GM12878 (cell line): ENCODE measurements around the gene RIPPLY1.

Source experiments
- BCL3 ChIP-seq: IDR thresholded peaks from 2 replicates; pipeline ENCODE4 v1.6.1; 2011; ENCODE audit warnings: borderline replicate concordance, low read depth, mild to moderate bottlenecking, moderate library complexity, low read length; ENCODE audit not compliant: insufficient read depth, poor library complexity, severe bottlenecking
- CTCF ChIP-seq, 3 experiments: IDR thresholded peaks in 2 of 3; conservative IDR thresholded peaks in 1 of 3; 2 replicates each; pipeline ENCODE4 v1.5.1; 2011; ENCODE audit warnings: low read depth in 3 of 3, low read length in 3 of 3, mild to moderate bottlenecking in 3 of 3, control low read depth in 2 of 3, moderate library complexity in 2 of 3, inconsistent platforms in 1 of 3, mixed read lengths in 1 of 3; ENCODE audit not compliant: control insufficient read depth in 2 of 3, insufficient read depth in 1 of 3; ENCODE audit errors: extremely low read depth in 1 of 3
- EP300 ChIP-seq, 2 experiments: fragments of 150-350 bp in 1 of 2; IDR thresholded peaks; 2 replicates each; pipeline ENCODE4 v1.6.1; 2011 to 2012; ENCODE audit warnings: low read depth in 2 of 2, low read length in 2 of 2, borderline replicate concordance in 1 of 2, improper control_type of control experiment in 1 of 2, inconsistent platforms in 1 of 2; ENCODE audit not compliant: control insufficient read depth in 1 of 2
- EZH2 ChIP-seq: IDR thresholded peaks from 2 replicates; pipeline ENCODE4 v1.6.1; 2012; ENCODE audit warnings: low read depth, mild to moderate bottlenecking, control low read depth, inconsistent platforms, low read length, borderline replicate concordance; ENCODE audit not compliant: control insufficient read depth
- FOXM1 ChIP-seq: IDR thresholded peaks from 2 replicates; pipeline ENCODE4 v1.6.1; 2012; ENCODE audit warnings: low read depth, mild to moderate bottlenecking, inconsistent platforms, low read length, moderate library complexity
- KDM1A ChIP-seq: fragments of 200-600 bp; sonication (generic); IDR thresholded peaks from 2 replicates; pipeline ENCODE4 v1.6.1; 2016; ENCODE audit warnings: borderline replicate concordance
- MAX ChIP-seq: IDR thresholded peaks from 2 replicates; pipeline ENCODE4 v1.6.1; 2012; ENCODE audit warnings: low read depth, low read length, improper control_type of control experiment
- MYC ChIP-seq: IDR thresholded peaks from 2 replicates; pipeline ENCODE4 v1.6.1; 2011; ENCODE audit warnings: mild to moderate bottlenecking, low read length, moderate library complexity, inconsistent platforms; ENCODE audit not compliant: insufficient read depth, insufficient replicate concordance, insufficient read length, severe bottlenecking
- POLR2A ChIP-seq: IDR thresholded peaks from 2 replicates; pipeline ENCODE4 v1.6.1; 2011; ENCODE audit warnings: low read depth, mild to moderate bottlenecking, low read length
- POLR2AphosphoS5 ChIP-seq: IDR thresholded peaks from 2 replicates; pipeline ENCODE4 v1.6.1; 2011; ENCODE audit warnings: mild to moderate bottlenecking, low read length, inconsistent platforms
- REST ChIP-seq: IDR thresholded peaks from 2 replicates; pipeline ENCODE4 v1.6.1; 2012; ENCODE audit warnings: mild to moderate bottlenecking, low read depth, low read length

GRCh38 chrX:106899841-106900240 is 3.3 kb downstream of the RIPPLY1 start:
- TF ChIP-seq MAX (no peak), POLR2AphosphoS5 (no peak), KDM1A (no peak), BCL3 (no peak), POLR2A (no peak), CTCF (IDR thresholded peaks at IDR 0.05 in 2 of 3, conservative IDR thresholded peaks at IDR 0.05 in 1 of 3; ENCODE audit: control insufficient read depth in 2 of 3, extremely low read depth in 1 of 3, insufficient read depth in 1 of 3, low read depth in 3 of 3, low read length in 3 of 3) (no peak), MYC (no peak), EP300 (IDR thresholded peaks at IDR 0.05; ENCODE audit: borderline replicate concordance in 1 of 2, control insufficient read depth in 1 of 2, low read depth in 2 of 2, low read length in 2 of 2) (no peak), REST (no peak), FOXM1 (no peak), EZH2 (no peak)
